Stimulated activated naive CD8-positive, alpha-beta T cell treated with anti-CD3 and anti-CD28 coated beads, Interleukin-15, Interleukin-2, amounts not matched to agents 100 ng/mL and 50 ng/mL, for 24 hours (primary cell): Measurements from ENCODE around the gene P2RY13.

Experiments
- H3K27ac Mint-ChIP-seq: one replicate; pipeline ENCODE4 v1.8.0; 2021; ENCODE audit warnings: mild to moderate bottlenecking, mixed read lengths
- H3K27me3 Mint-ChIP-seq: one replicate; pipeline ENCODE4 v1.8.0; 2021; ENCODE audit warnings: mixed read lengths
- H3K36me3 Mint-ChIP-seq: one replicate; pipeline ENCODE4 v1.8.0; 2021; ENCODE audit warnings: low read depth, mixed read lengths
- H3K4me1 Mint-ChIP-seq: one replicate; pipeline ENCODE4 v1.8.0; 2021; ENCODE audit warnings: low read depth, mixed read lengths
- H3K4me3 Mint-ChIP-seq: one replicate; pipeline ENCODE4 v1.8.0; 2021; ENCODE audit warnings: mild to moderate bottlenecking, mixed read lengths
- H3K9me3 Mint-ChIP-seq: one replicate; pipeline ENCODE4 v1.8.0; 2021; ENCODE audit warnings: mixed read lengths

The P2RY13 gene

DNA sequence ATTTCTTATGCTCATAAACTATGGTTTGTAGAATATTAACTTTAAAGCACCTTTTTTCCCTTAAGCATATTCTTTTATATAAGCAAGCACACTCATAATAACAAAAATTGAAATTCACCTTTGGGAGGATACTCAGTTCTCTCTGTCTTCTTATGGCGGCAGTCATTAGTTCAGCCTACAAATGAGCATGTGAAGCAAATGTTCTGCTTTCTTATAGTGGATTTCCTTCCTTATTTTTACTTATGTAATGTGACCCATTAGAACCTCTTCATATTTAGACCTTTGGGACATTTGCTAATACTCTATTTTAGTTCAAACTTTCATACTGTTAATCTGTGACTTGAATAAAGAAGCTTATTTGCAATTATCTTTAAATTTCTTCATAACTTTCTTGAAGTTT, at the start of gene P2RY13:
Gene P2RY13 (minus strand): TSS at position 187 of the 400 bp plus-strand sequence. CDS start 21 bp downstream, at position 166.
- peaks cover 10% of the 10 kb centered on the region for H3K4me1 Mint-ChIP-seq
- peak within 1 kb of the TSS; percentile 61 for H3K4me3 Mint-ChIP-seq
- H3K9me3 Mint-ChIP-seq = no peaks in the 10 kb centered on the region
- H3K27ac Mint-ChIP-seq = no peak within 1 kb of the TSS
- H3K36me3 Mint-ChIP-seq = no peaks in the 10 kb centered on the region
- H3K27me3 Mint-ChIP-seq = peaks cover 17% of the 10 kb centered on the region

DNA sequence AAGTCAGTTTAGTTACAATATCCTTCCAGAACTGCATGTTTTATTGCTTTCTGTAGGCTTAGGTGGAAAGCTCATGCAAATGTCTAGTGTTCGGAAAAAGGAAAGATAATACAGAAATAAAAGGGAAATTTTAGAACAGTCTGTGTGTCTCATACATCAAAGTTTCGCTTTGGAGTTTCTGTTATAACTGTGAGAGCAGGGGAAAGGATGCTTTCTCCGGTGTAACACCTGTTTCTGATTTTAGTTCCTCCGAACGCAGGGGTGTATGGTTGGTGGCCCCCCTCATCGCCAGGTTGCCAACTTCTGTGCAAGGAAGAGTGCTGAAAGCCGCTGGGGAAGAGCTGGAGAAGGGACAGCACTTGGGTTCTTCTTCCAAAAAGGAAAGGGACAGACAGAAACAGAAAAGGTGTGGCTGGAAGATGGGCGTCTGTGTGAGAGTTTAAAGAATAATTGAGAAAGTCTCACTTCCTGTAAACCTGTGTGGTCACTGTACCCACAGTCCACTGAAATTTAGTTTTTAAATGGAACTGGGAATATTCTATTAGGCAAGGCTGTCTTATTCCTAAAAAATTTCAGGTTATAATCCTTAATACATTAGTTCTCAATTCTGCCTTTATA, 48.5 kb upstream of the P2RY13 start:
- Mint-ChIP-seq H3K36me3 (no peaks in the 10 kb centered on the region), H3K4me3 (no peak overlapping the region), H3K4me1 (peaks cover 3% of the 10 kb centered on the region), H3K9me3 (no peaks in the 10 kb centered on the region), H3K27ac (no peak overlapping the region), H3K27me3 (no peaks in the 10 kb centered on the region)

DNA sequence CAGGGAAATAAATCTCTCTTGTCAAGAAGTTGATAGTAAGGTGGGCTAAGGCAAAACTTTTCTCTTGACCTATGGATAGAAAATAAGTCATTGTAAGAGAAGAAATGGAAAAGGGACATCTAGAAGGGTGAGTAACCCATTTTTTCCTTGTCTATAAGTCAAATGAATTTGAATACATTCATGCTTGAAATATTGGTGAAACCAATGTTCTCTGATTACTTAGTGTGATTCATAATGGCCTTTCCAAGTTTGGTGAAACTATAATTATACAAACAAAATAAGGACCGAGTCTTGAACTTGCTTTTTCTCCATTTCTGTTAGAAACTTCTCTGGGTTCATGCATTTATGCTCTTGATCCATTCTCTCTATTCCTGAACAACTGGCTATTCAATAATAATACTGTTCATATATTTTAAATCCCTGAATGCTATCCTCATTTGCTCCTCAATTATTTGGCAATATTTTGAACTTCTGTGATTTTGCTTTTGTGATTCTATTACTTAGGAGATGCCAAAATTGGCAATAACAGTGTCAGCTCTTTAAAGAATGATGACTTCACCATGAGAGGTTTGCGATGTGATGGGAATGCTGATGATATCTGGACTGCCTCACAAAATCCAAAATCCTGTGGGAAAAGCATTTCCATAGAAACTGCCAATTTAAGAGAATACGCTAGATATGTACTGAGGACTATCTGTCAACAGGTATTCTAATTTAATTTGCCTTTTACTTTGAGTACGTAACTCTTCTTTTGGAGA, 42.9 kb upstream of the P2RY13 start:
- no peak overlapping the region for H3K27ac Mint-ChIP-seq
- H3K4me1 Mint-ChIP-seq = no peaks in the 10 kb centered on the region
- H3K4me3 Mint-ChIP-seq = no peak overlapping the region
- no peaks in the 10 kb centered on the region for H3K36me3 Mint-ChIP-seq
- H3K27me3 Mint-ChIP-seq = no peaks in the 10 kb centered on the region
- H3K9me3 Mint-ChIP-seq = no peaks in the 10 kb centered on the region

DNA sequence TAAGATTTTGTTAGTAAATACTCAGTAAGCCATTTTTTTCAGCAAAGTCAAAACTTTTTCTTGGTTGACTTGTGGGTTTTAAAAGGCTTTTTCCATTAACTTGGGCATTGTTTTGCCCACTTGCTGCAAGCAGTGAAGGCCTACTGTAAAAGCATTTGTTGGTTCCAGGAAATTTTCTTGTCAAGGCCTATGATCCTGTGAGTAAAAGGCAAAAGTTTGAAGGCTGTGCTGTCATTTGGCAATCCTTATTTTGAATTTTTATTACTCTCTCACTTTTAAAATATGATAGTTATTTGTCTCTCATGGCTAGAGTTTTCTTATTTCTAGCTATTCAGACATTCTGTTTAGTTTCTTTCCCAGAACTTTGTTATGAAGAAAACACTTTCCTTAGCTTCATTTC, 42.2 kb upstream of the P2RY13 start:
- H3K4me1 Mint-ChIP-seq = no peaks in the 10 kb centered on the region
- H3K36me3 Mint-ChIP-seq = no peaks in the 10 kb centered on the region
- no peak overlapping the region for H3K27ac Mint-ChIP-seq
- H3K9me3 Mint-ChIP-seq = no peaks in the 10 kb centered on the region
- no peaks in the 10 kb centered on the region for H3K27me3 Mint-ChIP-seq
- no peak overlapping the region for H3K4me3 Mint-ChIP-seq

DNA sequence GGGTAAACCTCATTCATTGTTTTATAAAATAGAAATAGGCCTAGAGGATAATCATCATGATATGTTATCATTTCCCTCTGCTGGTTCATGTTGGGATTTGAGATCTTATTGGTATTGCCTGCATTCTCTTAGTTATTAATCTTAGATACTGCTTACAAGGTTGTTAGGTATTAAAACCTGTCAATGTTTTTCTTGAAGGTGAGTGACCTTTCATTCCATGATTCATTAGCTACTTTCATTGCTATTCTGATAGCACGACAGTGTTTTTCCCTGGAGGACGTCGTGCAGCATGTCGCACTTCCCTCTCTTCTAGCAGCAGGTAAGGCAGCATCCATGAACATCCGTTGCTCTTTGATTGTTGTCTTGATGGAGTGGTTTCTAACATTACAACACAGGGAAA, 38.1 kb upstream of the P2RY13 start:
- Mint-ChIP-seq H3K27ac (no peak overlapping the region), H3K4me1 (no peaks in the 10 kb centered on the region), H3K9me3 (no peaks in the 10 kb centered on the region), H3K36me3 (no peaks in the 10 kb centered on the region), H3K27me3 (no peaks in the 10 kb centered on the region), H3K4me3 (no peak overlapping the region)

DNA sequence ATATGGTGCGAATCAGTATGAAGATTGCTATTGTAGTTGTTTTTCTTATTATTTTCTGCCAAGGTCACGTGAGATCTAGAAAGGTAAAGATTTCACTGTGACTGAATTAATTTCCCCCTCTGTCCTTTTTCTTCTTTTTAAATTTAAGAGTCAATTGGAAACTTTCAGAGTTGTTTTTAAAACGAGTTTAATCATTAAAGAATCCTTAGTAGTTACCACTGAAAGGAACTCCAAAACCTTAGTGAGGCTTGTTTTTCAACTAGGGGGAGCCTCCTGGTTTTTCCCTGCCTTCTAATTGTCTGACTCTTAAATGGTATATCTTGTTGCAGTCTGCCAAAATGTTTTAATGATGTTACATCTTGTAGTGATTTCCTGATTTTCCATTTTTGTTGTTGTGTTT, 37.6 kb upstream of the P2RY13 start:
- Mint-ChIP-seq H3K9me3 (no peaks in the 10 kb centered on the region), H3K4me1 (no peaks in the 10 kb centered on the region), H3K36me3 (no peaks in the 10 kb centered on the region), H3K27me3 (no peaks in the 10 kb centered on the region), H3K27ac (no peak overlapping the region), H3K4me3 (no peak overlapping the region)

DNA sequence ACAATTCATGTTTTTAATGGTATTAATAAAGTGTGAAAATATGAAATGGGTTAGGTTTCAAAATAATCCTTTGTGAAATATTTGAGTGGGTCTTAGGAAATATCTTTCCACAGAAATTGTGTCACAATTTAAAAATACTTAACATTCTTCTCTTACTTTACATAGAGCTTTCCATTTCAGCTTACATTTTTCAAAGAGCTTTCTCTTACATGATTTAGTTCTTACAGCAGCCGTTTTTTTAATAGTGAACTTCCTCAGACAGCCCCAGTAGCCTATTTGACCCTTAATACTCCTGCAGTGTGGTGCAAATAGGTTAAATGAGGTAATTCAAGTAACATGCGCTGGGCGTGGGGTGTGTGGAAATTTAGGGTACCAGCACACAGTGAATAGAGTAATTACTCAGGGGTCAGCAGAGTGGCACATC, 33.4 kb upstream of the P2RY13 start:
- Mint-ChIP-seq H3K27ac (no peak overlapping the region), H3K4me1 (no peaks in the 10 kb centered on the region), H3K36me3 (no peaks in the 10 kb centered on the region), H3K27me3 (no peaks in the 10 kb centered on the region), H3K4me3 (no peak overlapping the region), H3K9me3 (no peaks in the 10 kb centered on the region)

DNA sequence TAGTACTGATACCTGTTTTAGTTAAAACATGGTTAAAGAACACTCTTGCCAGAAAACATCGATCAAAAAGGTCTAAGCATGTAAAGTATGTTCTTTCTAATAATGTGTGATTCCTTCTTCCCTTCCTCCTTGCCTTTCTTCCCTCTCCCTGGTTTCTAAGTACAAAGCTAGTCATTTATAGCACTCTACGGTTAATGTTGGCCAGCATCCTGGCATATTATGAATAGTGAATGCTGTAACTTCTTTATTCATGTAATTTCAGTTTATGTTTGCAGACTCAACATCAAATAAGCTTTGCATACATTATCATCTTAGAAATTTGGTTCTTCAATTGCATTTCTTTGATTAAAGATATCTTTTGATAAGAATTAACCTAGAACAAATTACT, 28.1 kb upstream of the P2RY13 start:
- H3K27ac Mint-ChIP-seq = no peak overlapping the region
- peaks cover 3% of the 10 kb centered on the region for H3K4me1 Mint-ChIP-seq
- H3K9me3 Mint-ChIP-seq = no peaks in the 10 kb centered on the region
- H3K27me3 Mint-ChIP-seq = peaks cover 5% of the 10 kb centered on the region
- no peak overlapping the region for H3K4me3 Mint-ChIP-seq
- H3K36me3 Mint-ChIP-seq = no peaks in the 10 kb centered on the region

DNA sequence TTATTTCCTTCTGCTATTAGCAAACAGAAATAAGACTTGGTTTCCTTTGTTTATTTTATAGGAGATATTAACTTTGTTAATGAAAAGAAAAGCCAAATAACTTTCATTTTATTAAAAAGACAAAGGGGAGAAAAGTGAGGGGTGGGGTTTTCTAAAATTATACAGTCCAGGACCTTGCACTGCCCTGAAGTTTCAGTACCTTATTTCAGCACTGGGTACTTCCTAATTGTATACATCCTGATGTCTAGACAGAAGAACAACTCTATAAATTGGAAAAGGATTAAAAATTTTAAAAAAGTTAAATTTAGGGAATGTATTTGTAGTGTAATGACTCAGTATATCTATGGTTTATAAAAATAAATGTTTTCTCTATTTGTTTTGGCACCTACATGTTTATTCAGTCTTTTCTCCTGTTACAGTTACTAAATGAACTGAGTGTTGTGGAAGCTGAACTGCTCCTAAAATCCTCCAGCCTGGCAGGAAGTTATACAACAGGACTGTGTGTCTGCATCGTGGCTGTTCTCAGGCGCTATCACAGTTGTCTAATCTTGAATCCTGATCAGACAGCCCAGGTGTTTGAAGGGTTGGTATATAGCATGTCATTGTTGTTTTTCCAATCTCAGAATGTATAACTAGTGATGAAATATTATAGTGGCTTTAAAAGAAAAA, 27.6 kb upstream of the P2RY13 start:
- H3K4me1 Mint-ChIP-seq = peaks cover 8% of the 10 kb centered on the region
- peaks cover 5% of the 10 kb centered on the region for H3K27me3 Mint-ChIP-seq
- H3K9me3 Mint-ChIP-seq = no peaks in the 10 kb centered on the region
- H3K27ac Mint-ChIP-seq = no peak overlapping the region
- H3K4me3 Mint-ChIP-seq = no peak overlapping the region
- no peaks in the 10 kb centered on the region for H3K36me3 Mint-ChIP-seq

DNA sequence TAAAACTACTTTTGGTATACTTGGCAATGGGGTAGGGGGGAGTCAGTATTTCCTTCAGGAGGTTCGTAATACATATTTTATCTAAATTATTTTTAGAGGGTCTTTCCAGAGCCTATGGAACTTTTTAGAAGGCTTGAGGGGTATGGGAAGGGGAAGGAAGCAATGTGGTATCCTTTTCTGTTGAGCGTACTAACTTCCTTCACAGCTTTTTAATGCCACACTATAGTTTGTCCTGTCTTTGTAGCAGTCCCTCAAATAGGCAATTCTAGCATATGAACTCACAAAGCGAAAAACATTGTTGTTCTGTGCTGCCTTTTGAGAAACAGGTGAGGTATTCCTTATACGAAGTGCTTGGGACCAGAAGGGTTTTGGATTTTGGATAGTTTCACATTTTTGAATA, 22.3 kb upstream of the P2RY13 start:
- Mint-ChIP-seq H3K36me3 (no peaks in the 10 kb centered on the region), H3K27me3 (peaks cover 17% of the 10 kb centered on the region), H3K4me3 (no peak overlapping the region), H3K4me1 (peaks cover 26% of the 10 kb centered on the region), H3K9me3 (no peaks in the 10 kb centered on the region), H3K27ac (no peak overlapping the region)

DNA sequence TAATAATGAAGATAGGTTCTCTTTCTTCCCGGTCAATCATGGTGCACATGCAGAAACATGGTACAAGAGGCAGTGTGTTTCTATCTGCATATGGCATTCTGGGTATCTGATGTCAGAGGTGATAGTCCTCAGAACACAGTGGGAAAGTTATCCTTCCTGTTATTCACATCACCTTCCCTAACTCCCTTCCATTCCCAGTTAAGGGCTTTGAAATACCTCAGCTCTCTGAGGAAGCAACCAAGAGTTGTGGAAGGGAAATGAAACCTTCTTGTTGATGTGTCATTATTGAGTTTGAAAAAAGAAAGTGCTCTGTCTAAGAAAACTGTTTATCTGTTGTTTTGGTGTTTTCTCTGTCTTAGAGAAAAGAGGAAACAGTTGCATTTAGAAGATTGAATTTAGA, 21.9 kb upstream of the P2RY13 start:
- Mint-ChIP-seq H3K4me3 (no peak overlapping the region), H3K9me3 (no peaks in the 10 kb centered on the region), H3K36me3 (no peaks in the 10 kb centered on the region), H3K4me1 (peaks cover 29% of the 10 kb centered on the region), H3K27ac (no peak overlapping the region), H3K27me3 (peaks cover 17% of the 10 kb centered on the region)

DNA sequence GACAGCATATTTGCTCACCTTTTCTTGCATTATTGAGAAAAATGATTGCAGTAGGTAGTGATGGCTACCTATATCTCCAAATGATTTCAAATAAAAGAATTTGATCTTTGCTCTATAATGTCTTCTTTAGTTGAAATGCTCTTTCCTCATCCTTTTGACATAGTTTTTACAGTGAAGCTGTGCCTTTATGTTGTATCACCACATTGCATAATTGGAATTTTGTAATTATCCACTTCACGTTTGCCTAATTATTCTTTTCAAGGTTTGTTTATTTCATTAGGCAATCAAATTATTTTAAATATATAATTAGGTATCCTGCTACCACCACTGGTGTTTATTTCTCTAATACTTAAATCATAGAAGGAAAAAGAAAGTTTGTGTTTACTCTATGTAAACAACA, 21.3 kb upstream of the P2RY13 start:
- peaks cover 33% of the 10 kb centered on the region for H3K4me1 Mint-ChIP-seq
- H3K27me3 Mint-ChIP-seq = peaks cover 17% of the 10 kb centered on the region
- no peak overlapping the region for H3K4me3 Mint-ChIP-seq
- no peaks in the 10 kb centered on the region for H3K36me3 Mint-ChIP-seq
- no peaks in the 10 kb centered on the region for H3K9me3 Mint-ChIP-seq
- H3K27ac Mint-ChIP-seq = no peak overlapping the region

DNA sequence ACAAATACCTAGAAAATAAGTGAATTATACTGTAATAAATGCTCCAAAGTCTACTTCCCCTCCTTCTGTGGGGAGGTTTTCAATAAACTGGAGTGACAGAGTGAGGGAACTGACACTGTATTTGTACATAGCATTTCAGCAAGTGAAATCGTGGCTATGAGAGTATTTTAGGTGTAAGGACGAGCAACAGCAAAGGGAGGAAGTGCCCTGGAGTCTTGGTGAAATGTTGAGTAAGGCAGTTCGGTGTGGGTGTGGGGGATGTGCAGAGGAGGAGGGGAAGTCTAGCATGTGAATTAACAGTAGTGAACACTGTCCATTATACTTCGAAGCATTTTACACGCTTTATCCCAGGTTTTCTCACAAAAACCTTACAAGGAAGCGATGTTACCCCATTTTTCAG, 18.1 kb upstream of the P2RY13 start:
- no peak overlapping the region for H3K27ac Mint-ChIP-seq
- peaks cover 31% of the 10 kb centered on the region for H3K4me1 Mint-ChIP-seq
- H3K27me3 Mint-ChIP-seq = peaks cover 15% of the 10 kb centered on the region
- H3K36me3 Mint-ChIP-seq = no peaks in the 10 kb centered on the region
- H3K9me3 Mint-ChIP-seq = no peaks in the 10 kb centered on the region
- no peak overlapping the region for H3K4me3 Mint-ChIP-seq

DNA sequence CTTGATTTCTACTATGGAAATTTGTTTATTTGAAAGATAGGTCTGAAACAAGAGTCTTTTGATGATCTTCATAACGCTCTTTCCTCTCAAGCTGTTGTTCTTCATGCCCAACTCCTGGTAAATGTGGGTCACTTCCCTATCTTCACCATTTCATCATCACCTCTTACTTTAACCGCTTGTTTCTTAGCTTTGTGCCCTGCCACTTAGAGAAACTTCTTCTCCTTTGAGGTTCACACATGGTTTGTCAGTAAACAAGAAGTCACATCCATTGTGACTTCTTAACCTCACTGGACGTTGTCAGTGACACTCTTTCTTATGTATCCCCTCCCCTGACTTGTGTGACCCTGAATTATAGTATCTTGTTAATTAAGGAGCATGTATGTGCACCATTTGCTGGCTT, 16.9 kb upstream of the P2RY13 start:
- Mint-ChIP-seq H3K36me3 (no peaks in the 10 kb centered on the region), H3K9me3 (no peaks in the 10 kb centered on the region), H3K27me3 (peaks cover 14% of the 10 kb centered on the region), H3K4me1 (peaks cover 20% of the 10 kb centered on the region), H3K4me3 (no peak overlapping the region), H3K27ac (no peak overlapping the region)

DNA sequence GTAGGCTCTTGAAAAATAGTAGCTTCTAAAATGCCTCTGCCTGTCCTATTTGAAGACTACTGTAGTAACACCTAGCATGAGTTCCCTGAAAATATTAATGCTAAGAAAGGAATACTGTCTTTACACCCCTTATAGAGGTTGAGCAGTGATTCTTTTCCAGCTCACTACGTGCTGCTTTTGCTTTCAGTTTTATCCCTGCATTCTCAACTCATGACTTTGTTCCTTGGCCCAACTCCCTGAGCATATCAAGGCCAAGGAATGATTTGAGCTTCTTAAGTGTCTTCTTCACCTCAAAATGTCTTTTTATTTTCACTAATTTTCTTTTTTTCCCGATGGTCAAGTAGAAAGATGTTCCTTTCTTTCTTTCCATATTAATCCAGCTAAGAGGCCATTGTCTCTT, 16.5 kb upstream of the P2RY13 start:
- no peaks in the 10 kb centered on the region for H3K9me3 Mint-ChIP-seq
- H3K27ac Mint-ChIP-seq = no peak overlapping the region
- peaks cover 11% of the 10 kb centered on the region for H3K27me3 Mint-ChIP-seq
- peaks cover 17% of the 10 kb centered on the region for H3K4me1 Mint-ChIP-seq
- no peaks in the 10 kb centered on the region for H3K36me3 Mint-ChIP-seq
- no peak overlapping the region for H3K4me3 Mint-ChIP-seq
